Spleen (tissue), 7 donors: Measurements from ENCODE around the gene SLC35G4.

Source experiments
- CTCF ChIP-seq, 11 experiments: fragments of 200-600 bp in 7 of 11; fragments of 450-650 bp in 4 of 11; sonication (generic) in 4 of 11; IDR thresholded peaks in 8 of 11; conservative IDR thresholded peaks in 3 of 11; 1 replicate in 7 of 11; 2 replicates in 4 of 11; pipeline versions ENCODE4 v1.4.0 to v1.8.0; 2016 to 2021; ENCODE audit warnings: antibody characterized with exemption in 11 of 11, inconsistent platforms in 4 of 11, mild to moderate bottlenecking in 1 of 11
- POLR2A ChIP-seq, 3 donors: fragments of 450-650 bp; IDR thresholded peaks; one replicate each; pipeline ENCODE4 v1.5.1; 2017; ENCODE audit warnings: antibody characterized with exemption in 3 of 3, mild to moderate bottlenecking in 1 of 3
- donor health status: DM: no; HTN: no; CAD: no; lungs with moderate emphysema.
- donor health status: DM: no; HTN: no; CAD: no.
- donor health status: DM: no; HTN: no; CAD: no.

- no peak for TF ChIP-seq POLR2A (IDR thresholded peaks at IDR 0.05)
- TF ChIP-seq CTCF (IDR thresholded peaks at IDR 0.05 in 8 of 11, conservative IDR thresholded peaks at IDR 0.05 in 3 of 11) = no peak
These were observed 40.4 kb downstream of the SLC35G4 start for GRCh38 chr18:11649839-11650238.
